WTC11 (cell line): ENCODE results near the gene THEMIS2. TPM values are rescaled to one million over a fixed set of nuclear protein-coding genes. Genes with fewer than 3 reads are reported as not detected.

Source experiments
- ETV6 ChIP-seq: sonication (generic); formaldehyde crosslinking; IDR thresholded peaks from 2 replicates; pipeline ENCODE4 v1.8.1; 2022; ENCODE audit warnings: mild to moderate bottlenecking, missing genetic modification reagents
- JUN ChIP-seq: sonication (generic); formaldehyde crosslinking; IDR thresholded peaks from 2 replicates; pipeline ENCODE4 v1.8.0; 2023; ENCODE audit warnings: mild to moderate bottlenecking, missing genetic modification reagents
- RELA ChIP-seq: sonication (generic); formaldehyde crosslinking; IDR thresholded peaks from 2 replicates; pipeline ENCODE4 v1.8.1; 2022; ENCODE audit warnings: missing genetic modification reagents, mild to moderate bottlenecking, borderline replicate concordance
- TEAD4 ChIP-seq: sonication (generic); formaldehyde crosslinking; IDR thresholded peaks from 2 replicates; pipeline ENCODE4 v1.8.0; 2022; ENCODE audit warnings: mild to moderate bottlenecking, missing genetic modification reagents
- ZNF138 ChIP-seq: sonication (generic); formaldehyde crosslinking; conservative IDR thresholded peaks from 2 replicates; pipeline ENCODE4 v1.8.1; 2022; ENCODE audit warnings: mild to moderate bottlenecking, moderate library complexity, missing genetic modification reagents
- ZNF232 ChIP-seq: sonication (generic); formaldehyde crosslinking; IDR thresholded peaks from 2 replicates; pipeline ENCODE4 v1.8.0; 2022; ENCODE audit warnings: mild to moderate bottlenecking, missing genetic modification reagents
- total RNA-seq: library from RNA; stranded (reverse); gene quantifications from 3 replicates; pipeline ENCODE4 v1.2.3, GENCODE V29; 2021
- TF ChIP-seq, protein P1 (sequence below): sonication (generic); formaldehyde crosslinking; IDR thresholded peaks from 2 replicates; pipeline ENCODE4 v1.8.0; 2022; ENCODE audit warnings: mild to moderate bottlenecking, missing genetic modification reagents
- TF ChIP-seq, protein P2 (sequence below): fragments of 250-450 bp; sonication (Bioruptor Pico); IDR thresholded peaks from 2 replicates; pipeline ENCODE4 v1.9.0; 2021; ENCODE audit warnings: mild to moderate bottlenecking
- TF ChIP-seq, protein P3 (sequence below): sonication (generic); formaldehyde crosslinking; IDR thresholded peaks from 2 replicates; pipeline ENCODE4 v1.8.1; 2023; ENCODE audit warnings: mild to moderate bottlenecking, moderate library complexity, missing genetic modification reagents
- TF ChIP-seq, protein P4 (sequence below): sonication (generic); formaldehyde crosslinking; conservative IDR thresholded peaks from 2 replicates; pipeline ENCODE4 v1.8.1; 2022; ENCODE audit warnings: mild to moderate bottlenecking, missing genetic modification reagents
- TF ChIP-seq, protein P5 (sequence below): fragments of 250-450 bp; sonication (Bioruptor Pico); IDR thresholded peaks from 2 replicates; pipeline ENCODE4 v1.9.0; 2021; ENCODE audit warnings: mild to moderate bottlenecking, borderline replicate concordance
- TF ChIP-seq, protein P6 (sequence below): fragments of 250-450 bp; sonication (Bioruptor Pico); IDR thresholded peaks from 2 replicates; pipeline ENCODE4 v1.9.0; 2021; ENCODE audit warnings: mild to moderate bottlenecking

The THEMIS2 gene
- total RNA-seq, 1 experiment from 2014 or later = 12.7 TPM

DNA sequence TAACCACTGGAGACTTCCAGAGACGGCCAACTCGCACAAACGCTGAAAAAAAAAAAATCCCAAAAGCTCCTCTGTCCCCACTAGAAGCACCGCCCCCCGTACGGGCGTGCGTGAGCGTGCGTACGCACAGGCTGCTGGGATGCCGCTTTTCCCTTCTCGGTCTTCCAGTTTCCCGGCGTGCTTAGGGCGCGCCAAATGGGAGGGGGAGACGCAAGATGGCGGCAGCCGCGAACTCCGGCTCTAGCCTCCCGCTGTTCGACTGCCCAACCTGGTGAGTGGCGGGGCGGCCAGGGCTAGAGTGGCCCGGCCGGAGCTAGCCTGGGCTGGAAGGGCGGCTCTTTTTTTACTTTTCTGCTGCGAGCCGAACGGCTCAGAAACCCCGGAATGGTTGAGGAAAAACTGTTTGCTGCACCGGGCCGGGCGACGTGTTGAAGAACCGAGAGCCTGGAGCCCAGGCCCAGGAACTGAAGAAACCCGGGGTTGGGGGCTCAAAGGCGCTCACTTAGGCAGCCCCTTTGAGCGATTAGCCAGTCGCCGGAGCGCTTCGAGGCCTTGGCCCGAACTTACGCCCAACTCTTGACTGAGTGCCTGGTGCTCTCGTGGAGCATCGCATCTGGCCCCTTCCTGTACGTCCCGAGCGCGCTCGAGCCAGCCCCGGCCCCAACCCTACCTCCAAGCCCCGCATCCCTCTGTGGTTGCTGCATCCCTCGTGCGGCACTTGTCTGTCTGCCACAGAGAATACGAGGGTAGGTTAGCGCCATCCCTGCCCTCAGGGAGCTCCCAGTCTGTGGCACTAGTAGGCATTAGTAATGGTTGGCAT, 41.5 kb upstream of the THEMIS2 start, which contains the start of gene PPP1R8 (continued):
- no peak; the same call in 1 of the 2 replicates for TF ChIP-seq TEAD4 (CRISPR knock-in tag)
- peak; percentile 13; the same call in 1 of the 2 replicates for TF ChIP-seq JUN (CRISPR knock-in tag)
- 0 out of 2 replicates have a peak, but pooled peaks have one; percentile 22 for TF ChIP-seq RELA (CRISPR knock-in tag)
- TF ChIP-seq, protein P1, sequence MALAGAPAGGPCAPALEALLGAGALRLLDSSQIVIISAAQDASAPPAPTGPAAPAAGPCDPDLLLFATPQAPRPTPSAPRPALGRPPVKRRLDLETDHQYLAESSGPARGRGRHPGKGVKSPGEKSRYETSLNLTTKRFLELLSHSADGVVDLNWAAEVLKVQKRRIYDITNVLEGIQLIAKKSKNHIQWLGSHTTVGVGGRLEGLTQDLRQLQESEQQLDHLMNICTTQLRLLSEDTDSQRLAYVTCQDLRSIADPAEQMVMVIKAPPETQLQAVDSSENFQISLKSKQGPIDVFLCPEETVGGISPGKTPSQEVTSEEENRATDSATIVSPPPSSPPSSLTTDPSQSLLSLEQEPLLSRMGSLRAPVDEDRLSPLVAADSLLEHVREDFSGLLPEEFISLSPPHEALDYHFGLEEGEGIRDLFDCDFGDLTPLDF (CRISPR knock-in tag) = no peak
- TF ChIP-seq ZNF138 = no peak
- TF ChIP-seq, protein P2, sequence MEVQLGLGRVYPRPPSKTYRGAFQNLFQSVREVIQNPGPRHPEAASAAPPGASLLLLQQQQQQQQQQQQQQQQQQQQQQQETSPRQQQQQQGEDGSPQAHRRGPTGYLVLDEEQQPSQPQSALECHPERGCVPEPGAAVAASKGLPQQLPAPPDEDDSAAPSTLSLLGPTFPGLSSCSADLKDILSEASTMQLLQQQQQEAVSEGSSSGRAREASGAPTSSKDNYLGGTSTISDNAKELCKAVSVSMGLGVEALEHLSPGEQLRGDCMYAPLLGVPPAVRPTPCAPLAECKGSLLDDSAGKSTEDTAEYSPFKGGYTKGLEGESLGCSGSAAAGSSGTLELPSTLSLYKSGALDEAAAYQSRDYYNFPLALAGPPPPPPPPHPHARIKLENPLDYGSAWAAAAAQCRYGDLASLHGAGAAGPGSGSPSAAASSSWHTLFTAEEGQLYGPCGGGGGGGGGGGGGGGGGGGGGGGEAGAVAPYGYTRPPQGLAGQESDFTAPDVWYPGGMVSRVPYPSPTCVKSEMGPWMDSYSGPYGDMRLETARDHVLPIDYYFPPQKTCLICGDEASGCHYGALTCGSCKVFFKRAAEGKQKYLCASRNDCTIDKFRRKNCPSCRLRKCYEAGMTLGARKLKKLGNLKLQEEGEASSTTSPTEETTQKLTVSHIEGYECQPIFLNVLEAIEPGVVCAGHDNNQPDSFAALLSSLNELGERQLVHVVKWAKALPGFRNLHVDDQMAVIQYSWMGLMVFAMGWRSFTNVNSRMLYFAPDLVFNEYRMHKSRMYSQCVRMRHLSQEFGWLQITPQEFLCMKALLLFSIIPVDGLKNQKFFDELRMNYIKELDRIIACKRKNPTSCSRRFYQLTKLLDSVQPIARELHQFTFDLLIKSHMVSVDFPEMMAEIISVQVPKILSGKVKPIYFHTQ = no peak
- TF ChIP-seq, protein P3, sequence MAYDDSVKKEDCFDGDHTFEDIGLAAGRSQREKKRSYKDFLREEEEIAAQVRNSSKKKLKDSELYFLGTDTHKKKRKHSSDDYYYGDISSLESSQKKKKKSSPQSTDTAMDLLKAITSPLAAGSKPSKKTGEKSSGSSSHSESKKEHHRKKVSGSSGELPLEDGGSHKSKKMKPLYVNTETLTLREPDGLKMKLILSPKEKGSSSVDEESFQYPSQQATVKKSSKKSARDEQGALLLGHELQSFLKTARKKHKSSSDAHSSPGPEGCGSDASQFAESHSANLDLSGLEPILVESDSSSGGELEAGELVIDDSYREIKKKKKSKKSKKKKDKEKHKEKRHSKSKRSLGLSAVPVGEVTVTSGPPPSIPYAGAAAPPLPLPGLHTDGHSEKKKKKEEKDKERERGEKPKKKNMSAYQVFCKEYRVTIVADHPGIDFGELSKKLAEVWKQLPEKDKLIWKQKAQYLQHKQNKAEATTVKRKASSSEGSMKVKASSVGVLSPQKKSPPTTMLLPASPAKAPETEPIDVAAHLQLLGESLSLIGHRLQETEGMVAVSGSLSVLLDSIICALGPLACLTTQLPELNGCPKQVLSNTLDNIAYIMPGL = peak; percentile 68; the same call in 1 of the 2 replicates
- TF ChIP-seq, protein P4, sequence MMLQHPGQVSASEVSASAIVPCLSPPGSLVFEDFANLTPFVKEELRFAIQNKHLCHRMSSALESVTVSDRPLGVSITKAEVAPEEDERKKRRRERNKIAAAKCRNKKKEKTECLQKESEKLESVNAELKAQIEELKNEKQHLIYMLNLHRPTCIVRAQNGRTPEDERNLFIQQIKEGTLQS (CRISPR knock-in tag) = no peak
- TF ChIP-seq, protein P5, sequence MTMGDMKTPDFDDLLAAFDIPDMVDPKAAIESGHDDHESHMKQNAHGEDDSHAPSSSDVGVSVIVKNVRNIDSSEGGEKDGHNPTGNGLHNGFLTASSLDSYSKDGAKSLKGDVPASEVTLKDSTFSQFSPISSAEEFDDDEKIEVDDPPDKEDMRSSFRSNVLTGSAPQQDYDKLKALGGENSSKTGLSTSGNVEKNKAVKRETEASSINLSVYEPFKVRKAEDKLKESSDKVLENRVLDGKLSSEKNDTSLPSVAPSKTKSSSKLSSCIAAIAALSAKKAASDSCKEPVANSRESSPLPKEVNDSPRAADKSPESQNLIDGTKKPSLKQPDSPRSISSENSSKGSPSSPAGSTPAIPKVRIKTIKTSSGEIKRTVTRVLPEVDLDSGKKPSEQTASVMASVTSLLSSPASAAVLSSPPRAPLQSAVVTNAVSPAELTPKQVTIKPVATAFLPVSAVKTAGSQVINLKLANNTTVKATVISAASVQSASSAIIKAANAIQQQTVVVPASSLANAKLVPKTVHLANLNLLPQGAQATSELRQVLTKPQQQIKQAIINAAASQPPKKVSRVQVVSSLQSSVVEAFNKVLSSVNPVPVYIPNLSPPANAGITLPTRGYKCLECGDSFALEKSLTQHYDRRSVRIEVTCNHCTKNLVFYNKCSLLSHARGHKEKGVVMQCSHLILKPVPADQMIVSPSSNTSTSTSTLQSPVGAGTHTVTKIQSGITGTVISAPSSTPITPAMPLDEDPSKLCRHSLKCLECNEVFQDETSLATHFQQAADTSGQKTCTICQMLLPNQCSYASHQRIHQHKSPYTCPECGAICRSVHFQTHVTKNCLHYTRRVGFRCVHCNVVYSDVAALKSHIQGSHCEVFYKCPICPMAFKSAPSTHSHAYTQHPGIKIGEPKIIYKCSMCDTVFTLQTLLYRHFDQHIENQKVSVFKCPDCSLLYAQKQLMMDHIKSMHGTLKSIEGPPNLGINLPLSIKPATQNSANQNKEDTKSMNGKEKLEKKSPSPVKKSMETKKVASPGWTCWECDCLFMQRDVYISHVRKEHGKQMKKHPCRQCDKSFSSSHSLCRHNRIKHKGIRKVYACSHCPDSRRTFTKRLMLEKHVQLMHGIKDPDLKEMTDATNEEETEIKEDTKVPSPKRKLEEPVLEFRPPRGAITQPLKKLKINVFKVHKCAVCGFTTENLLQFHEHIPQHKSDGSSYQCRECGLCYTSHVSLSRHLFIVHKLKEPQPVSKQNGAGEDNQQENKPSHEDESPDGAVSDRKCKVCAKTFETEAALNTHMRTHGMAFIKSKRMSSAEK (CRISPR knock-in tag) = no peak
- TF ChIP-seq ZNF232 (CRISPR knock-in tag) = peak; percentile 93; the same call in 1 of the 2 replicates
- TF ChIP-seq, protein P6, sequence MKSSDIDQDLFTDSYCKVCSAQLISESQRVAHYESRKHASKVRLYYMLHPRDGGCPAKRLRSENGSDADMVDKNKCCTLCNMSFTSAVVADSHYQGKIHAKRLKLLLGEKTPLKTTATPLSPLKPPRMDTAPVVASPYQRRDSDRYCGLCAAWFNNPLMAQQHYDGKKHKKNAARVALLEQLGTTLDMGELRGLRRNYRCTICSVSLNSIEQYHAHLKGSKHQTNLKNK (CRISPR knock-in tag) = no peak
- peak; percentile 90 for TF ChIP-seq ETV6 (CRISPR knock-in tag)
